SKM-1 treated with dmso at 0.1 percent for 144 hours (cell line): ENCODE results near the gene OR52N4.
"Not testable (repeated sequence)": the region's sequence is repeated elsewhere in the genome, so short reads cannot be mapped to it uniquely, and the experiment has no call there.

Experiments used
- DNase-seq: peaks from one replicate; lab custom pipeline; 2025; ENCODE audit not compliant: unreplicated experiment; lab: John Stamatoyannopoulos, UW

The OR52N4 gene

DNA sequence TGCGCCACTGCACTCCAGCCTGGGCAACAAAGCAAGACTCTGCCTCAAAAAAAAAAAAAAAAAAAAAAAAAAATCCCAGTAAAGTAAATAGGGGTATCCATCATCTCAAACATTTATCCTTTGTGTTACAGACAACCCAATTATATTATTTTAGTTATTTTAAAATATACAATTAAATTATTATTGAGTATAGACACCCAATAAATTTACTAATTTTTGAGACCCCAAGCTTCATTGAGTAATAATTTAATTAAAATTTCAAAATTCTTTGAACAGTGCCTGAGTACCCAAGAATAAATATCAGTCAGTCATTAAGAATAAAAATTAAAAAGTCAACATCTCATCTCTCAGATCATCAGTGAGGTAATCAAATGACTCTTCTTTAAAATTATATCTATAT is at the start of gene OR52N4:
Gene OR52N4, plus strand, starts transcription at position 301 of the 400 bp plus-strand sequence. CDS start 498 bp downstream, outside the sequence.
- no peak for DNase-seq

DNA sequence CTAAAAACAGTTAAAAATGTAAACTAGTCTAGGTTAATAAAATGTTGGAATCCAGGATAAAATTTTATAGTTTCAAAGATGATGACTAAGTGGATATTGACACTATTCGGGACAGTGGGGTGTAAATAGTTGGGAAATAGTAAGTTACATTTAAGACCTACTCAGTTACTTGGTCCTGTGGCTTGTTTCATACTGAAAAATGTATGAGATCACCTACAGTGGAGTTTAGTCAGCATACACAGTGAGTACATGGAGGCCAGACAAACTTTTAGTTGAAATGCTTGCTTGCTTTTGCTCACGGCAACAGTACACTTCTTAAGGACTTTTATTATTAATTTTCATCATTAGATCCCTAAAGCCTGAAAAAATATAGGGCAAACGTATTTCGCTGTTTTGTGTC is 48.4 kb upstream of the OR52N4 start:
- no peak for DNase-seq

DNA sequence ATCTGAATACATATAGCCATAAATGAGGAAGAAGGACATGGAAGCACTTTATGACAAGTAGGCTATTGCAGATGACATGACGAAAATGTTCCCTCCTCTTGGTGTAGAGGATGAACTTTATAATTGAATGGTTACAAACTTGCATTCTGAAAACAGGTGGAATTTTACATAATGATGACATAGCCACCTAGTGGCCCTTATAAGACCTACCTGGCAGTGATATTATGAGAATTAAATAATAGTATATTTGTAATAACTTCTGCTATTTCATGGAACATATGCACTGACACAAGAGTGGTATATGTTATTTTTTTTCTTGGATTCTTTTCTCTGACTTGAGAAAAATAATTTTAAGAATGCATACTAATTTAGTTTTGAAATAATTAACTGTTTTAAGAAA is 41.5 kb upstream of the OR52N4 start:
- no peak for DNase-seq

DNA sequence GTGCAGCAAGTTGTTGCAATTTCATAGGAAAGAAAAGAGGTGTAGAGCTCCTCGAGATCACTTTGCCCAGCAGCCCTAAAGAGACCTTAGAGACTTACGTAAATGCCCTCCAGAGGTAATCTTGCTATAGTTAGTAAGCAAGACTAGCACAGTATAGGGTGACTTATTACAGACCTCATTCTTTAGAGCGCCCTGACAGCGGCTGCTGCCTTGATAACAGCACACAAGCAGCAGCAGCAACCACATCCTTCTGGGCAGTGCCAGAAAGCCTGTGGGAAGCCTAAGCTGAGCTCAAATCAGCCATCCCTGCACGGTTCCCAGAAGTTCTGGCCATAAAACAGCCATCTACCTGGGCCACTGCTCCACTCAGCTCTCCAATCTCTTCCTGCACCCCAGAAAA is 40.3 kb upstream of the OR52N4 start:
- no peak for DNase-seq

DNA sequence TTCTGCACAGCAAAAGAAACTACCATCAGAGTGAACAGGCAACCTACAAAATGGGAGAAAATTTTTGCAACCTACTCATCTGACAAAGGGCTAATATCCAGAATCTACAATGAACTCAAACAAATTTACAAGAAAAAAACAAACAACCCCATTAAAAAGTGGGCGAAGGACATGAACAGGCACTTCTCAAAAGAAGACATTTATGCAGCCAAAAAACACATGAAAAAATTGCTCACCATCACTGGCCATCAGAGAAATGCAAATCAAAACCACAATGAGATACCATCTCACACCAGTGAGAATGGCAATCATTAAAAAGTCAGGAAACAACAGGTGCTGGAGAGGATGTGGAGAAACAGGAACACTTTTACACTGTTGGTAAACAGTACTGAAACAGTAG is 37.5 kb upstream of the OR52N4 start:
- not testable (repeated sequence) for DNase-seq

DNA sequence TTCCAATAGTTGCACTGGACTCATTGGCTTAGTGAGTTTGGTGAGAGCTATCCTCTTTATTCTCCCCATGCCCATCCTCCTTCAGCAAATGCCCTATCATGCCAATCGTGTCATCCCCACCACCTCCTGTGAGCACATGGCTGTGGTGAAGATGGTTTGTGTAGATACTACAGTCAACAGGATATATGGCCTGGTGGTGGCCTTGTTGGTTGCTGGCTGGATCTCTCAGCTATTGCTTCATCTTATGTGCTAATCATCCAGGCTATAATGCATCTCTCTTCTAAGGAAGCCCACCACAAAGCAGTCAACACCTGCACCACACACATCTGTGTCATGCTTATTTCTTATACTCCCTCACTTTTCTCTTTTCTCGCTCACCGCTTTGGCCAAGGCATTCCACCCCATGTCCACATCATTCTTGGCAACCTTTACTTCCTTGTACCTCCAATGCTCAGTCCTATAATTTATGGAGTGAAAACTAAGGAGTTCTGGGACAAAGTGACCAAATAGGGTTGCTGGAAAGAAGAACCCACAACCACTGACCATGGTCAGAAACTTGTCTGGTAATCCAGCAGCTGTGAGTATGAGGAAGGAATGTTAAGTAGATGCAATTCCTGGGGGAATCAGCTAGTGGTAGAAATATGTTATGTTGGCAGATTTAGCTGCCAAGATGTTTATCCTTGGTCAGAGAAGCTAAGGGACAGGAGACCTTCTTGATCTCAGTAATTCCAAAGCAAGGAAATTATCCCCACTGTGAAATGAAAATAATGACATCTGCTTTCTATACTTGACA is 34.1 kb upstream of the OR52N4 start:
- DNase-seq, result no peak

DNA sequence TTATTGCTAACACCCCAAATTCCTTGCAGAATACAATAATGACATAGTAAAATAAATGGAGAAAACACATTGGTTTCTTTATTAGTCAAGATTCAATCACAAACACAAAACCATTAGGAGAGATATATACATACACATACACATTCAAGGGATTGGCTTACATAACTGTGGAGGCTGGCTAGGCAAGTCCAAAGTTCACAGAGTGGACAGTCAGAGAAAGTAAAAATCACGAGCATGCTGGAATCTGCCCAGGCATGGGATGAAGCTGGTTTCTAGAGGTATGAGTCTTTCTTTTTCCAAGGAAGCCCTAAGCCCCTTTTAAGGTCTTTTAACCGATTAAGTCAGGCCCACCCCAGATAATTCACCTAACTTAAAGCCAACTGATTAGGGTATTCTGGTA is 31.4 kb upstream of the OR52N4 start:
- no peak for DNase-seq

DNA sequence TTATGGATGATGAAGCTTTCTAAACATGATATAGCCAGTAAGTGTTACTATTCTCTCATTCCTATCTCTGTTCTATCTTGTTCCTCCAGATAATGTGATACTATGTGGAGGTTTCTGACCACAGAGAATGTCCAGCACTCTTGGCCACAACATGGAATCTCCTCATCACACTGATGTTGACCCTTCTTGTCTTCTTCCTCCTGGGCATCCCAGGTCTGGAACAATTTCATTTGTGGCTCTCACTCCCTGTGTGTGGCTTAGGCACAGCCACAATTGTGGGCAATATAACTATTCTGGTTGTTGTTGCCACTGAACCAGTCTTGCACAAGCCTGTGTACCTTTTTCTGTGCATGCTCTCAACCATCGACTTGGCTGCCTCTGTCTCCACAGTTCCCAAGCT is 27.7 kb upstream of the OR52N4 start:
- no peak for DNase-seq

DNA sequence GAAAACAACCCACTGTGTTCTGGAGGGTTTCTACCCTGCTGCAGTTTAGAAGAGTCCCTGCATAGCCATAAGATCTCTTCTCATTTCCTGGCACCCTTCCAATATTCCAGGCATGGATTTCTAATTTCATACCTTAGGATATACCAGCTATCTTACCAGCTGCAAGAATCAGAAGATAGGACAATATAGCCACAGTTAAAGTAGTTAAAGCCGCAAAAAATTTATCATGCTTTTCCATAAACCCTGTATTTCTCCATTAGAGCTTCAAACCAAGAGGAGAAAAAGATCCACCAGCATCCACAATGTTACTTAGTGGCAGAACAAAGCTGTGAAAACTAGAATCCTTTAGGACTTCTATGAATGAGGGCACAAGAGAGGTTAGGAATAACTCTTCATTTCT is 26.4 kb upstream of the OR52N4 start:
- no peak for DNase-seq

DNA sequence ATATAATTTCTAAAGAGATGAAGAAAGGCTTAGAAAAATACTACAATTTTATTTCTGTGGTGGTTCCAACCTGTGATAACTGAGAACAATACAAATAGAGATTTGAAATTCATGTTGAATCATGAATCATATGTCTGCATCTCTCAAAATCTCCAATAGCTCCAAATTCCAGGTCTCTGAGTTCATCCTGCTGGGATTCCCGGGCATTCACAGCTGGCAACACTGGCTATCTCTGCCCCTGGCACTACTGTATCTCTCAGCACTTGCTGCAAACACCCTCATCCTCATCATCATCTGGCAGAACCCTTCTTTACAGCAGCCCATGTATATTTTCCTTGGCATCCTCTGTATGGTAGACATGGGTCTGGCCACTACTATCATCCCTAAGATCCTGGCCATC is 17.6 kb upstream of the OR52N4 start, which contains the start of gene OR56B1:
Gene OR56B1, plus strand, starts transcription at position 53 of the 400 bp plus-strand sequence. Its CDS starts 69 bp downstream, at position 122.
- no peak for DNase-seq

DNA sequence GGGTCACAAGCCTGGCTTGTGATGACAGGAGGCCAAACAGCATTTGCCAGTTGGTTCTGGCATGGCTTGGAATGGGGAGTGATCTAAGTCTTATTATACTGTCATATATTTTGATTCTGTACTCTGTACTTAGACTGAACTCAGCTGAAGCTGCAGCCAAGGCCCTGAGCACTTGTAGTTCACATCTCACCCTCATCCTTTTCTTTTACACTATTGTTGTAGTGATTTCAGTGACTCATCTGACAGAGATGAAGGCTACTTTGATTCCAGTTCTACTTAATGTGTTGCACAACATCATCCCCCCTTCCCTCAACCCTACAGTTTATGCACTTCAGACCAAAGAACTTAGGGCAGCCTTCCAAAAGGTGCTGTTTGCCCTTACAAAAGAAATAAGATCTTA is 17.0 kb upstream of the OR52N4 start:
- DNase-seq, result no peak

DNA sequence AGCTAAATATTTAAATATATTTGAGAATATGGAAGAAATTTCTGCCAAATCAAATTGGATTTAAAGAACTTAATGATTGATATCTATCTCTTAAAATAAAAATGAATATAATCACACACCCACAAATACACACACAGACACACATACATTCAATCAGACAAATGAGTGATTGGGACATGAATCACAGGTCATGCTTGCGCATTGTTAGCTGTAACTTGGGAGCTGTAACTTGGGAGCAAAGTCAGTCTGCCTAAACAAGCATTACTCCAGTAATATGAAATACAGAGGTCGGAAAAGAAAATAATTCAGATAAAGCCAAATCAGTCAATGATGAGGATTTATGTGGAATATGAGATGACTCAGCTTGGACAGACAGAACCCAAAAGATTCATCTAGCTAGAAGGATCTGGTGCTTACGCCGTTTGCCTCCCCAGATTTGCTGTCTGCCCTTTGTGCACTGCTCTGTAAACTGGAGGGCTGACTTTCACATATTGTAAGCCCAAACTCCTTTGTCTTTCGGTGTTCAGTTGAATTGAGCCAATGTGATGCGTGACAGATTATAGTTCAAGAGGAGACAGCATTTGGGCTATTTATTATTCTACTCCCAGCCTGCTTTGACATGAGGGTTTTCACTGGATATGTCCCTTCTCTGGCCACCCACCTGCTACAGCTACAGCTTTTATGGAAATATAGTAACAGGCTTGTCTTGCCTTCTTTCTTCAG is 16.2 kb upstream of the OR52N4 start:
- DNase-seq, result no peak

DNA sequence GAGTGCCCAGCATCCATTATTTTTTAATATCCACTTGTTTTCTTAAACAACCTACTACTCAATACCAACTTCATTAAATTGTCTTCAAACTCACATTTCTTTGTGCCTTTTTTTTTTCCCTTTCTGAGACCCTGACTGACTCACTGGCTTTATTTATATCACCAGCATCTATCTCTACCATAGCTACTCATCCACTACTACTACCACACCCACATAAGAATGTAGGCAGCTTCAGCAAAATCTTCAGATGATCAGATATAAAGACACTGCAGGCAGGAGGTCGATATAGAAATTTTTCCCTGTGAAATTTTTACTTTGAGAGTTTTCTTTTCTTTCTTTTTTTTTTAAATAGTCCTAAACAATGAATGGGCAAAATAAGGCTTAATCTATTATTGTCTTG is 15.6 kb upstream of the OR52N4 start:
- DNase-seq, result no peak

DNA sequence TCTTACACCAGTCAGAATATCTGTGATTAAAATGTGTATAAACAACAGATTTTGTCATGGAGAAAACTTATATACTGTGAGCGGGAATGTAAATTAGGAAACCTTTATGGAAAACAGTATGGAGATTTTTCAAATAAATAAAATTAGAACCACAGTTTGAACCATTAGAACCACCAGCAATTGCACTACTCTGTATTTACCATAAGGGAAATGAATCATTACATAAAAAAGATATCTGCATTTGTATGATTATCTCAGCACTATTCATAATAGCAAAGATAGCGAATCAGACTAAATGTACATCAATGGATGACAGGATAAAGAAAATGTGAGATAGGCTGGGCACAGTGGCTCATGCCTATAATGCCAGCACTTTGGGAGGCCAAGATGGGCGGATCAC is 7.4 kb upstream of the OR52N4 start:
- DNase-seq, result no peak

DNA sequence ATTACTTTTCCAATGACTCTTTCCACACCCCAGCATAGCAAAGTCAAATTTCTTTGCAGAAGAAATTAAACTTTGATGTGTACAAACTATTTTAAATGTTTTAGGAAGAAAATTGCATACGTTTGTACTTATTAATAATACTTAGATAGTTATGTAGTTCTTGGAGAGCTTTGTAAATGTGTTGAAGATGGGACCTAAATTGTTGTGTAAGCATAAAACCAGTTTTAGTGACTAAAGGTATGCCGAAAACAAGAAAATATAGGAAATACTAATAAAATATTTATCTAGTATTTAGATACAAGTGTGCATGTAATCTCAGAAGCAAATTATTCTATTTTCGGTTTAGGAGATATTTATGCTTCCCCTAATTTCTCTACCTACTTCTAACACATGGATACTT is 4.2 kb upstream of the OR52N4 start:
- DNase-seq, result no peak

DNA sequence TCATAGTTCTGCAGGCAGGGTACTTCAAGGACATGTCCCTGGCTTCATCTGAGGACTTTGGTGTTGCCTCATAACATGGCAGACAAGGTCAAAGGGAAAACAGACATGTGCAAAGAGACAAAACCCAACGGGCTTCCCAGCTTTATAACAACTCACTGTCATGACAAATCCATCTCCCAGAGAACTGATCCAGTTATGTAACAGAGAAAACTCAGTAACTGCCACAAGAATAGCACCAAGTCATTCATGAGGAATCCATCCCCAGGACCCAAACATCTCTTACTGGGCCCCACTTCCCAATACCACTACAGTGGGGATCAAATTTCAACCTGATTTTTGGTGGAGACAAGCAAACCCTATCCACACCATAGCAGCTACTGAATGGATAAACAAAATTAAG is 13.0 kb downstream of the OR52N4 start:
- no peak for DNase-seq

DNA sequence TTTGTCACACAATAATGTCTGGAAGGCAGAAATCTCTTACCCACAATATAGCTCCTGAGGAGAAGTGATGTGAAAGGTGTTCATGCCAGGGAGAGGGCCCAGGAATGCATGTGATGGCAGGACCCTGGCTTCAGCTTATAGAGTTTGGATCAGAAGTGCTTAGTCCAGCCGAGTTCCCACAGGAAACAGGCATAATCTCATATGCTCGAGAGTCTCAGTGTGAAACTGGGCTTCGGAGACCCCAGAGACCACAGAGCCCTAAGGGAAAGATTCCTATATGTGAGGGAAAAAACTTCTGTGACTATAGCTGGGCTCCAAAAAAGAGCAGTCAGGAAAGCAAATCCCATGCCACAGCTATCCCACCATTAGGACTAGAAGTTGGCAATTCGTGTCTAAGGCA is 29.2 kb downstream of the OR52N4 start, which contains the start of gene OR52N5:
Gene OR52N5, minus strand, starts transcription at position 101 of the 400 bp plus-strand sequence. CDS start 4,721 bp downstream, outside the sequence.
- DNase-seq, result no peak

DNA sequence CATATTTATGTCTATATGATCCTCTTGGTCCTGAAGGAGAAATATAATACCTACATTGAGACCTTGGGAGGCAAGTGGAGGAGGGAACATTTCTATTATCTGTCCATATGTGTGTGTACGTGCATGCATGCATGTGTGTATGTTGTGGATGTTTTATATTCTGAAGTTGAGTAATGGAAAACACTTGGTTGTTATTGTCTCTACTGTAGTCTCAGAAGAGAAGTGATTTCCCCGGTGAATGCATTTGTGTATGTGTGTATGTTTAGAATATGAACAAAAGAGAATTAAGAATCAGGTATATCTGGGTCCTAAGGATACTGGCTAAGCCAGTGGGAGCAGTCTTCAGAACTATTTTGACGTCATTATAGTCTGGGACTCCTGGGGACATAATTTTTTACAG is 37.1 kb downstream of the OR52N4 start, which contains the start of gene OR52N1:
Gene OR52N1, minus strand, starts transcription at position 101 of the 400 bp plus-strand sequence. CDS start 2,449 bp downstream, outside the sequence.
- no peak for DNase-seq

DNA sequence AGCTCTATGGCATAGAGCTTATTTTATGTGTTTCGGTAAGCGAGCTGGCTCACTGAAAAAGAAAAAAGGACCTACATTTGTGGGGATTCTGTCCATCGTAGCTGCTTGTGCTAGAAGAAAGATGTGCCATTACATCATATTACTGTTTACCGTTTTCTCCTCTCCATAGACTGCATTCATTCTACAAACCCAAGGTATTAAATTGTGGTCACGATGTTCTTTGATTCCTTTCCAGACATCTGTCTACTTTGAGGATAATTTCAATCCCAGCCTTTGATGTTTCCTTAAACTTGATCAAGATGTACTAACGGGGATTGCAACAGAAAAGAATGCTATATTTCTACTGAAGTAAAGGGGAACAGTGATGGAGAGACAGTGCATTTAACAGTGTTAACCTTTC is 42.5 kb downstream of the OR52N4 start:
- DNase-seq, result no peak

DNA sequence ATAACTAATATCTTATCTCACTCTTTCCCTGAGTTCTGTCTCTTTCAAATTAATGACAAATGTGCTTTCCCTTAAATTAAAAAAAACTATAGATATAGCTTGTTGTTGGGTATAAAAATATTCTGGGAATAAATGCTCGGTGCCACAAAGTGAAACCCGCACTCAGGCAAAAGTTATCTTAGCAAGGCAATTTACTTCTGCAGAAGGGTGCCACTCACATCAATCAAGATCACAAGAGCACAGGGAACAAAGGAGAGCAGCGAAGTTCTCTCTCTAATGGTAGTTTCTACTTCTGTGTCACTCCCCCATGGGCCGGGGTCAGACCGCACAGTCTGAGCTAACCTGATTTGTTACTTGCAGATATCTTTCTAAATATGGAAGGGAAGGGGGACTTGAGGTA is 49.9 kb downstream of the OR52N4 start:
- DNase-seq, result no peak
